CD4-positive, alpha-beta memory T cell (primary cell): ENCODE results near the gene HBEGF. TPM values are rescaled to one million over a fixed set of nuclear protein-coding genes. Genes with fewer than 3 reads are reported as not detected.
A peak's percentile ranks its signal among the peaks of the same experiment; 100 is the strongest.

Experiments
- CTCF ChIA-PET: fragments of 350-600 bp; sonication (Branson Sonifier 250); formaldehyde crosslinking; loops from one replicate; lab custom pipeline; 2021; ENCODE audit warnings: inconsistent platforms; ENCODE audit not compliant: partially characterized antibody; lab: Charles Lee
- POLR2A ChIA-PET: fragments of 350-600 bp; sonication (Branson Sonifier 250); formaldehyde crosslinking; loops from one replicate; lab custom pipeline; 2021; ENCODE audit not compliant: partially characterized antibody; lab: Charles Lee
- DNase-seq, 5 donors: peaks; one replicate each; pipeline versions ENCODE4 v3.0.0 to v3.0.0-alpha.2; 2020 to 2022; ENCODE audit warnings: mixed read lengths in 1 of 5
- H3K27ac ChIP-seq: one replicate; pipeline ENCODE4 v1.7.0; 2013; ENCODE audit warnings: low read depth, low read length
- H3K27me3 ChIP-seq: 2 replicates; pipeline ENCODE4 v1.7.0; 2013; ENCODE audit warnings: mild to moderate bottlenecking, low read length, moderate library complexity; ENCODE audit not compliant: insufficient read depth
- H3K36me3 ChIP-seq: 2 replicates; pipeline ENCODE4 v1.7.0; 2013; ENCODE audit warnings: mild to moderate bottlenecking, low read length, moderate library complexity; ENCODE audit not compliant: insufficient read depth
- H3K4me1 ChIP-seq: 2 replicates; pipeline ENCODE4 v1.7.0; 2013; ENCODE audit warnings: mild to moderate bottlenecking, low read length, moderate library complexity; ENCODE audit not compliant: insufficient read depth
- H3K4me3 ChIP-seq, 2 donors: one replicate each; pipeline ENCODE4 v1.7.0; 2013; ENCODE audit warnings: low read length in 2 of 2, mild to moderate bottlenecking in 1 of 2
- H3K9me3 ChIP-seq, 2 donors: one replicate each; pipeline ENCODE4 v1.7.0; 2013; ENCODE audit warnings: low read length in 2 of 2, control low read depth in 1 of 2; ENCODE audit not compliant: control insufficient read depth in 1 of 2
- H3K27ac Mint-ChIP-seq, 7 donors: one replicate each; pipeline ENCODE4 v1.8.0; 2020 to 2021; ENCODE audit warnings: mixed read lengths in 7 of 7, mild to moderate bottlenecking in 6 of 7, inconsistent platforms in 3 of 7, moderate library complexity in 3 of 7
- H3K27me3 Mint-ChIP-seq, 2 donors: one replicate each; pipeline ENCODE4 v1.8.0; 2020 to 2021; ENCODE audit warnings: mixed read lengths in 2 of 2
- H3K36me3 Mint-ChIP-seq, 2 donors: one replicate each; pipeline ENCODE4 v1.8.0; 2020 to 2021; ENCODE audit warnings: mixed read lengths in 2 of 2, inconsistent platforms in 1 of 2, mild to moderate bottlenecking in 1 of 2
- H3K4me1 Mint-ChIP-seq, 4 donors: one replicate each; pipeline ENCODE4 v1.8.0; 2020 to 2021; ENCODE audit warnings: mixed read lengths in 4 of 4, mild to moderate bottlenecking in 1 of 4
- H3K4me3 Mint-ChIP-seq, 8 donors: one replicate each; pipeline ENCODE4 v1.8.0; 2020 to 2021; ENCODE audit warnings: mixed read lengths in 8 of 8, mild to moderate bottlenecking in 7 of 8, moderate library complexity in 6 of 8, inconsistent platforms in 3 of 8
- H3K9me3 Mint-ChIP-seq, 8 donors: one replicate each; pipeline ENCODE4 v1.8.0; 2020 to 2021; ENCODE audit warnings: mixed read lengths in 8 of 8, mild to moderate bottlenecking in 5 of 8, inconsistent platforms in 3 of 8, moderate library complexity in 1 of 8
- intact Hi-C: fragments of 100-400 bp; cut with micrococcal nuclease; formaldehyde crosslinking; loops from one replicate; pipeline ENCODE4 v1.15.1; 2023
- polyA plus RNA-seq, 2 donors: library from polyadenylated mRNA; unstranded; fragments of 300-500 nt; fragmentation: Illumina TruSeq; gene quantifications; one replicate each; pipeline ENCODE4 v1.2.3, GENCODE V29; 2021
- total RNA-seq, 2 experiments: library from RNA; stranded (reverse); gene quantifications; one replicate each; pipeline ENCODE4 v1.2.3, GENCODE V29; 2021

HBEGF gene
- total and polyA plus RNA-seq, 4 experiments from 2014 or later, result 0.52 to 2.4 (median 1.0) TPM

- Histone ChIP-seq H3K27ac (no peak overlapping the region), H3K4me1 (peaks cover 33% of the 10 kb centered on the region), H3K27me3 (no peaks in the 10 kb centered on the region), H3K36me3 (no peaks in the 10 kb centered on the region), H3K9me3 (no peaks in the 10 kb centered on the region), H3K4me3 (no peak overlapping the region)
- no peak for DNase-seq
- POLR2A ChIA-PET, result no interaction called here
- no peak overlapping the region for H3K4me3 Mint-ChIP-seq
- H3K4me1 Mint-ChIP-seq, result peaks cover 40 to 62% (median 50%) of the 10 kb centered on the region in 4 donors
- H3K36me3 Mint-ChIP-seq, result peaks cover 21 to 37% of the 10 kb centered on the region in 2 donors
- CTCF ChIA-PET, result interaction anchor here (1.0 to 1.5 kb wide), 3 partner anchors 53 to 60 kb away, joined by 3 to 6 read pairs (median 4); no protein-coding TSS in a partner anchor
- intact Hi-C loops, result loop anchor here (5.0 kb wide), 1 partner anchor 41 kb away; no protein-coding TSS in a partner anchor
- H3K9me3 Mint-ChIP-seq, result no peaks in the 10 kb centered on the region
- H3K27me3 Mint-ChIP-seq, result no peaks in the 10 kb centered on the region
- H3K27ac Mint-ChIP-seq, result peak overlapping the region in 1 of 7 donors; percentile 25
These were observed 48.2 kb downstream of the HBEGF start for GRCh38 chr5:140298183-140298601.

GRCh38 chr5:140297283-140297682 is 49.1 kb downstream of the HBEGF start:
- ChIA-PET POLR2A (no interaction called here), CTCF (interaction anchor here (1.0 to 1.5 kb wide), 3 partner anchors 53 to 61 kb away, joined by 3 to 6 read pairs (median 4); no protein-coding TSS in a partner anchor)
- Histone ChIP-seq H3K4me3 (no peak overlapping the region), H3K27ac (no peak overlapping the region), H3K27me3 (no peaks in the 10 kb centered on the region), H3K4me1 (peaks cover 38% of the 10 kb centered on the region), H3K9me3 (no peaks in the 10 kb centered on the region), H3K36me3 (no peaks in the 10 kb centered on the region)
- Mint-ChIP-seq H3K36me3 (peaks cover 21 to 33% of the 10 kb centered on the region in 2 donors), H3K4me3 (no peak overlapping the region), H3K9me3 (no peaks in the 10 kb centered on the region), H3K27me3 (no peaks in the 10 kb centered on the region), H3K4me1 (peaks cover 38 to 57% (median 48%) of the 10 kb centered on the region in 4 donors), H3K27ac (no peak overlapping the region)
- DNase-seq, result no peak
- intact Hi-C loops, result loop anchor here (5.0 kb wide), 1 partner anchor 40 kb away; no protein-coding TSS in a partner anchor

- Histone ChIP-seq H3K27me3 (no peaks in the 10 kb centered on the region), H3K4me1 (peaks cover 31% of the 10 kb centered on the region), H3K4me3 (no peak overlapping the region), H3K27ac (no peak overlapping the region), H3K9me3 (no peaks in the 10 kb centered on the region), H3K36me3 (no peaks in the 10 kb centered on the region)
- no peaks in the 10 kb centered on the region for H3K9me3 Mint-ChIP-seq
- peaks cover 37 to 50% (median 47%) of the 10 kb centered on the region in 4 donors for H3K4me1 Mint-ChIP-seq
- no peak for DNase-seq
- POLR2A ChIA-PET, result no interaction called here
- H3K4me3 Mint-ChIP-seq, result no peak overlapping the region
- H3K27ac Mint-ChIP-seq, result no peak overlapping the region
- CTCF ChIA-PET, result interaction anchor here (1.3 kb wide), 1 partner anchor 56 kb away, joined by 6 read pairs; no protein-coding TSS in a partner anchor
- intact Hi-C loops, result loop anchor here (5.0 kb wide), 1 partner anchor 39 kb away; no protein-coding TSS in a partner anchor
- no peaks in the 10 kb centered on the region for H3K27me3 Mint-ChIP-seq
- H3K36me3 Mint-ChIP-seq, result peaks cover 24 to 29% of the 10 kb centered on the region in 2 donors
These were observed 50.1 kb downstream of the HBEGF start for GRCh38 chr5:140296289-140296688.

- ChIA-PET POLR2A (no interaction called here), CTCF (interaction anchor here (0.8 to 1.3 kb wide), 2 partner anchors 51 to 57 kb away, joined by 4 to 6 read pairs; no protein-coding TSS in a partner anchor)
- H3K4me1 ChIP-seq, result peaks cover 31% of the 10 kb centered on the region
- Mint-ChIP-seq H3K4me3 (peak overlapping the region in 1 of 8 donors; percentile 12), H3K27me3 (no peaks in the 10 kb centered on the region), H3K4me1 (peaks cover 39 to 55% (median 48%) of the 10 kb centered on the region in 4 donors), H3K9me3 (no peaks in the 10 kb centered on the region), H3K36me3 (peaks cover 27 to 30% of the 10 kb centered on the region in 2 donors), H3K27ac (peak overlapping the region in 1 of 7 donors; percentile 22)
- H3K4me3 ChIP-seq, result no peak overlapping the region
- H3K9me3 ChIP-seq, result no peaks in the 10 kb centered on the region
- no peak overlapping the region for H3K27ac ChIP-seq
- no peak for DNase-seq
- no peaks in the 10 kb centered on the region for H3K36me3 ChIP-seq
- intact Hi-C loops, result loop anchor here (5.0 kb wide), 1 partner anchor 38 kb away; no protein-coding TSS in a partner anchor
- H3K27me3 ChIP-seq, result no peaks in the 10 kb centered on the region
These were observed 51.0 kb downstream of the HBEGF start for GRCh38 chr5:140295414-140295813.

- H3K36me3 ChIP-seq, result no peaks in the 10 kb centered on the region
- no peak overlapping the region for H3K27ac ChIP-seq
- no peak overlapping the region for H3K4me3 ChIP-seq
- Mint-ChIP-seq H3K27me3 (no peaks in the 10 kb centered on the region), H3K27ac (peak overlapping the region in 3 of 7 donors; percentile 6 to 66 (median 53)), H3K4me1 (peaks cover 40 to 54% (median 46%) of the 10 kb centered on the region in 4 donors), H3K9me3 (no peaks in the 10 kb centered on the region), H3K4me3 (no peak overlapping the region), H3K36me3 (peaks cover 22 to 26% of the 10 kb centered on the region in 2 donors)
- no peaks in the 10 kb centered on the region for H3K27me3 ChIP-seq
- intact Hi-C loops, result loop anchor here (5.0 kb wide), 1 partner anchor 37 kb away; no protein-coding TSS in a partner anchor
- CTCF ChIA-PET, result no interaction called here
- H3K4me1 ChIP-seq, result peaks cover 31% of the 10 kb centered on the region
- no peak for DNase-seq
- POLR2A ChIA-PET, result interaction anchor here (0.5 to 1.0 kb wide), 2 partner anchors 8 to 17 kb away, joined by 4 read pairs; partner anchors contain the start of gene PFDN1
- no peaks in the 10 kb centered on the region for H3K9me3 ChIP-seq
These were observed 51.6 kb downstream of the HBEGF start for GRCh38 chr5:140294753-140295152.

GRCh38 chr5:140293849-140294100 is 52.6 kb downstream of the HBEGF start:
- Mint-ChIP-seq H3K9me3 (no peaks in the 10 kb centered on the region), H3K36me3 (peaks cover 19 to 23% of the 10 kb centered on the region in 2 donors), H3K4me3 (no peak overlapping the region), H3K27ac (no peak overlapping the region), H3K4me1 (peaks cover 43 to 60% (median 52%) of the 10 kb centered on the region in 4 donors), H3K27me3 (no peaks in the 10 kb centered on the region)
- H3K4me3 ChIP-seq, result no peak overlapping the region
- intact Hi-C loops, result no loop called here
- peaks cover 31% of the 10 kb centered on the region for H3K4me1 ChIP-seq
- CTCF ChIA-PET, result interaction anchor here (1.3 kb wide), 1 partner anchor 49 kb away, joined by 3 read pairs; no protein-coding TSS in a partner anchor
- POLR2A ChIA-PET, result interaction anchor here (0.6 to 1.0 kb wide), 2 partner anchors 9 to 397 kb away, joined by 3 to 4 read pairs; partner anchors contain the start of gene PFDN1
- H3K27me3 ChIP-seq, result no peaks in the 10 kb centered on the region
- H3K27ac ChIP-seq, result no peak overlapping the region
- no peaks in the 10 kb centered on the region for H3K9me3 ChIP-seq
- DNase-seq, result no peak
- H3K36me3 ChIP-seq, result no peaks in the 10 kb centered on the region

- Mint-ChIP-seq H3K9me3 (no peaks in the 10 kb centered on the region), H3K4me1 (peaks cover 44 to 62% (median 52%) of the 10 kb centered on the region in 4 donors), H3K27ac (peak overlapping the region in 5 of 7 donors; percentile 38 to 76 (median 70)), H3K4me3 (peak overlapping the region in 3 of 8 donors; percentile 8 to 52 (median 11)), H3K36me3 (peaks cover 18 to 20% of the 10 kb centered on the region in 2 donors), H3K27me3 (no peaks in the 10 kb centered on the region)
- CTCF ChIA-PET, result interaction anchor here (1.3 kb wide), 1 partner anchor 49 kb away, joined by 3 read pairs; no protein-coding TSS in a partner anchor
- intact Hi-C loops, result no loop called here
- Histone ChIP-seq H3K27me3 (no peaks in the 10 kb centered on the region), H3K27ac (no peak overlapping the region), H3K36me3 (no peaks in the 10 kb centered on the region), H3K4me1 (peaks cover 31% of the 10 kb centered on the region), H3K4me3 (no peak overlapping the region), H3K9me3 (no peaks in the 10 kb centered on the region)
- peak in 1 of 5 donors; percentile 10 for DNase-seq
- POLR2A ChIA-PET, result interaction anchor here (1.0 to 1.5 kb wide), 2 partner anchors 10 to 108 kb away, joined by 3 to 4 read pairs; partner anchors contain the start of genes ANKHD1 and PFDN1
These were observed 53.1 kb downstream of the HBEGF start for GRCh38 chr5:140293091-140293848.
